ENCODE results near the gene STIMATE. TPM values are rescaled to one million over a fixed set of nuclear protein-coding genes. Genes with fewer than 3 reads are reported as not detected.

The STIMATE gene
- polyA plus RNA-seq, 10 donors, result 6.8 to 11.3 (median 8.2) TPM

- no peak for DNase-seq
Measured at GRCh38 chr3:52896151-52896550, 1.2 kb downstream of the STIMATE start.

DNA sequence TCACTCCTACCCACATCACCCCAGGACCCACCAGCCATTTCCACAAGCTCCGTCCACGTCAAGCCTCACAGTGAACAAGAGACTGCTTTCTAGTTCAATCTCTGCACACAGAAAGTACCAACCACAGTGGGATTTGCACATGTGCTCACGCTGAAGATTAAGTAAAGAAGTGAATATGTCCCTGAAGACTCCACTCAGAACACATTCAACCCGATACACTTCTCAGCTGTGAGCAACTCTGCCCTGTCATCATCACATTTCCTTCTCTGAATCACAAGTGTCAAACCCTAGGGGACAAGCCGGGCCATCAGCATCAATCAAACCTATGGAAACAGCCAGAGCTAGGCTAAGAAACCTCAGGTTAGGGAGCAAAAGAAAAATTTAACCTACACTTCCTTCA lies 1.9 kb downstream of the STIMATE start:
- DNase-seq, result no peak

DNA sequence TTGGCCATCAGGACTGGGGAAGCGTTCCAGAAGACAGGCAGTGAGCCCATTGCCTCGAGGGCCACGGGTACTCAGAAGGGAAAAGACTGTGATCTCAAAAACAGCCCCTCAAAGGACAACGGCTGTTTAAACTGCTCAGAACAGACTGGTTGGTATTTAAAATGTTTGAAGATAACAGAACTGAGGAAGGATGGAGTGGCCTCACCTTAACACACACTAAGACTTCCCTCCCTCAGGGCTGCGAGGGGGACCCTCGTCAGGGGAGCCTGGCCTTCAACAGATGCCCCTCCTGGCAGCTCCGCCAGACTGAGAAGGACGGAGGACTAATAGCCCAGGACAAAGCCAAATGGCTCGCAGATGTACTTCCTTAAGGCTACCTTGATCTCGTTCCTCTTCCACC lies 2.6 kb downstream of the STIMATE start:
- DNase-seq, result no peak

- DNase-seq, result no peak
Measured at GRCh38 chr3:52893723-52894122, 3.6 kb downstream of the STIMATE start.

- DNase-seq, result no peak
Measured at GRCh38 chr3:52892625-52893311, 4.6 kb downstream of the STIMATE start.

DNA sequence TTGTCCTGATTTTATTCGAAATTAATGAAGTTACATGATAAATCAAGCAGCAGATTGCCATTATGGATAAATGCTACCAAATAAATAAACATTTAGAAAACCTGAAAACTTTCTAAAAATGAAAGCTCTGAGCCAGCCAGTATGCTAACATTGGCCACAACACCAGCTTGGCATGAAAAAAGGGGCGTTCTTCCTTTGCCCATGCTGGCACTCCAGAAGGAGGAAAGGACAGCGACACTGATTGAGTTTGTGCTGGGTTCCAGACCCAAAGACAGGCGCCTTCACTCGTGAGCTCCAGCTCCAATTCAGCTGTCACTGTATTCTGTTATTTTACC lies 5.1 kb downstream of the STIMATE start:
- no peak for DNase-seq

DNA sequence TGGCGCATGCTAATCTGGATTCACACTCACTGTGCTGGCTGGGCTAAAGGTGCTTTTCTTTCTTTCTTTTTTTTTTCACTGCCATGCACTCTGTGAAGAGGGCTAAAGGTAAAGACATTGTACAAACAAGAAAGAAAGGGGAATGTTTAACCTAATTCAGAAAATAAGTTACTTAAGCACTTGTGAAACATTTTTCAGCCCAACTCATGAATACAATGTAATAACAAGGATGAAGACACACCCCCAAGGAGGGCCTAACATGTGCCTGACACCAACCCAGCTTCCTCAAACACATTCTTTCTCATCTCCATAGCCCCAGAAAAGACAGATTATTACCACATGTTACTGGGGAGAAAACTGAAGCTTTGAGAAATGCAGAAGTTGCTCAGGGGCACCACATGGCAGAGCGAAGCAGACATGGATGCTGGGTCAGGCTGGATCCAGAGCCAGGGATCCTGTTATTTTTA lies 5.7 kb downstream of the STIMATE start:
- DNase-seq, result peak; percentile 12 to 38 (median 14)

- no peak for DNase-seq
Measured at GRCh38 chr3:52891164-52891563, 6.2 kb downstream of the STIMATE start.

DNA sequence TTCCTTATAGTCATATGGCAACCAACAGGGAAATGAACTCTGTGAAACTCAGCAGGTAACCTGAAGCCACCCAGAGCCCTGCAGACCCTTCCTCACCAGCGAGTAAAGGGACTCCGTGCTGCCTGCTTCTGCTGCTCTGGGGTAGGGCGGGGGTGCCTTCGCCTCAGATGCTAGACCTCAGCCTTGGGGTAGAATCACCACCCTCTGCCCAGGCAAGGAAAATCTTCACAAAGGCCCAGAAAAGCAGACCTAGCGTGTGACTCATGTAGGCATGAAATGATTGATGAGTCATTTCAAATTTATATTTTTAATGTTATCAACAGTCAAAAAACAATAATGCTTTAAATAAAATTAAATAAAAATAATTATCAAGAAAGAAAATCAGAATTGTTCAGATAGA lies 6.6 kb downstream of the STIMATE start:
- no peak for DNase-seq

GRCh38 chr3:52889901-52890300 lies 7.4 kb downstream of the STIMATE start:
- no peak for DNase-seq

DNA sequence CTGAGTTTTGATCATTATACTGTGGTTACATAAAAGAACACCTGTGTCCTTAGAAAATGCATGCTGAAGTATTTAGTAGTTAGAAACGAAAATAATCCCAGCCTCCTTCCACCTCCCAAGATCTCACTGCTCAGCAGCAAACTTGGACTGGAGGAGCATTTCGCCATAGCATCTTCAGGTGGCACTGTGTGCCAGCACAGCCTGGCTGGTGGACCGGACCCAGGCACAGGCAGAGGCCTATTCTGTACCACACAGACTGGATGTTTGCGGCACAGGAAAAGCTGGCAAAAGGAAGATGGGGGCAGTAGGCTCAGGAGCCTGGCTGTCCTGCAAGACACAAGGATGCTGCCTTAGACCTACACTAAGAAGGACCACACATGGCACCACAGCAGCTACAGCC lies 10.2 kb downstream of the STIMATE start:
- DNase-seq, result no peak

DNA sequence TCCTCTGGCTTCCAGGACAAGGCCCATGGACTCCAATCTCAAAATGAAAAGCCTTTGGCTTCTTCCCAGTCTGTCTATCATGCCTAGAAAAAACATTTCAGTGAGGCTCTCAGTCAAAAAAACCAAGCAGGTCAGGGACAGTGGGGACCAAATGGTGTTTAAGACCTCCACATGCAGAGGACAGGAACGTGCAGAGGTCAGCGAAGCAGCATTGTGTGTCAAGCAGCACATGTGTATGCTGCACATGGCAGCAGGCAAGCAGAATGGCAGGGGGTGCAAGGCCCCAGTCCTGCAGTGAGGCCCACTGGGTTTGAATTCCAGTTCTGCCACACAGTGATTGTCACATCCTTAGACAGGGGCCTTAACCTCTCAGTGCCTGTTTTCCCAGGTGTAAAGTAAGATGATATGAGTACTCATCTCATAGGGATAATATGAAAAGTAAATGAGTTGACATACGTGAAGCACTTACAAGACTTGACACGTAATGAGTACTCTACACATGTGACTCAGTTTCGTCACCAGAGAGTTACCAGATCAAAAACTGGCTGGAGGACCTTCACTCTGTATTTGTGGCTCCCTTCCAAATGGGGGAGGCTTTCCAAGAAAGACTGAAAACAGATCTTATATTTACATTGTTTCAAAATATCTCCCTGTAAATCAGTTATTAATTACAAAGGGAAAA lies 11.2 kb downstream of the STIMATE start:
- no peak for DNase-seq

DNA sequence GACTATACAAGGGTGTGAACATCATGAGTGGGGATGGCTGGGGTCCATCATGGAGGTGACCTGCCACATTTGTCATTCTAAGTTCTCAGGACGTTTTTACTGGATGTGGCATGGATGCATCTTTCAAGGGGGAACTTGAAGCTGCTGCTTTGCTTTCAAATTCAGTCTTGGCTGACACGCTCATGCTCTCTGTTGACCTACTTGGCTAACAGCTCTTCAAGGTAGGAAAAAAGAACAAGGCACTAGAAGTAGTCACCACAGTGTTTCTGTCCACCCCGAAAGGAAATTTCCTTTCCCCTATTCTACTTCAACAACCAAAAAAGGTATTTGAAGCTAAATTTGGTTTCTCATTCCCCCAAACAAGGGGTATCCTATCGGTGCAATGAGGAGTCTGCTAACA lies 15.0 kb downstream of the STIMATE start:
- no peak for DNase-seq

- no peak for DNase-seq
Measured at GRCh38 chr3:52881871-52882270, 15.5 kb downstream of the STIMATE start.

GRCh38 chr3:52880474-52880873 lies 16.9 kb downstream of the STIMATE start:
- no peak for DNase-seq

GRCh38 chr3:52880047-52880446 lies 17.3 kb downstream of the STIMATE start:
- DNase-seq, result no peak

DNA sequence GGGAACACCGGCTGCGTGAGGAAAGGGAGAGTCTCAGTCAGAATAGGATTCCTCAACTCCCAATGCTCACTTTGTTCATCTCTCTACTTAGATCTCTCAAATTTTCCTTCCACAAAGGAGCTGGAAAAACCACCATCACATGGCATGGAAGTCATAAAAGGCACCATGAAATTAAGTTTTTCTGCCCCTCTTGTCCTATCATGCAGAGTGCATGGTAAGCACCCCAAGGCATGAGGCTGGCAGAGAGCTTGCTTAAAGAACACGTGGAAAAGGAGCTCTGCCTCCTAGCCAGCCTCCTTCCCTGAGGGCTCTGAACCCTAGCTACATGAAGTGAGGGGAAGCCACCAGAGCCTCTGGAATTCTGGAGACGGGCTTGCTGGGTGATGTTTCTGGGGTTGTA lies 17.8 kb downstream of the STIMATE start:
- no peak for DNase-seq

- DNase-seq, result no peak
Measured at GRCh38 chr3:52879090-52879489, 18.3 kb downstream of the STIMATE start.

DNA sequence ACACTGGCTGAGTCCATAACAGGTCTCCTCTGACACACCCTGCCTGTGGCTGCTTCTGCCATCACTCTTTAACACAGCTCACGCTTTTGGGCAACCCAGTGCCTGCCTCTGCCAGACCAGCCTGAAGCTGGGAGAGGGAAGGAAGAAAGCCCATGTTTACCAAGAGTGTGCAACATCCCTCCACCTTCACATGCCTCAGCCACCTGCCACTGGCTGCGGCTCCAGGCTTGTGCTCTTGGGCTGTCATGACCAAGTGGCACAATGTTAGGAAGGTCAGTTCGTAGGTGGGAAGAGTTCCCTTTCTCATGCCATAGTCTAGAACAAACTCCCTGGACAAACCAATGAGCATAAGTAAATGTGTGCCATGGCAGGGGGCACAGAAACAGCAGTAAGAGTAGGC lies 20.3 kb downstream of the STIMATE start:
- DNase-seq, result no peak

GRCh38 chr3:52874864-52875587 lies 22.3 kb downstream of the STIMATE start:
- no peak for DNase-seq

DNA sequence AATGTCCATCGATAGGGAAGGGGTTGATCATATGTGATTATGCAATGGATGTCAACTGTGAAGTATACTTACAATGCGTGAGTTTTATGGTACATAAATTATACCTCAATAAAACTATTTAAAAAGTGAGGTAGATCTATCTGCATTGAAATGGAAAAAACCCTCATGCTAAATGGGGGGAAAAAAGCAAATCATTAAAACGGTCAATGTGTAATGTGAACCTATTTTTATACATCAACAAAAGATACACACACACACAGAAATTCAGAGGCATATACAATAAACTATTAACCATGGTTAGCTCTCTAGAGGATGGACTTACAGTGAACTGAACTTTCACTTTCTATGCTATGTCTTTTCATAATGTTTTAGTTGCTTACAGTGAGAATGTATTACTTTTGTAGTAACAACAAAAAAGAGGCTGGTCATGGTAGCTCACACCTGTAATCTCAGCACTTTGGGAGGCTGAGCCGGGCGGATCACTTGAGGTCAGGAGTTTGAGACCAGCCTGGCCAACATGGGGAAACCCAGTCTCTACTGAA lies 23.1 kb downstream of the STIMATE start:
- DNase-seq, result no peak

DNA sequence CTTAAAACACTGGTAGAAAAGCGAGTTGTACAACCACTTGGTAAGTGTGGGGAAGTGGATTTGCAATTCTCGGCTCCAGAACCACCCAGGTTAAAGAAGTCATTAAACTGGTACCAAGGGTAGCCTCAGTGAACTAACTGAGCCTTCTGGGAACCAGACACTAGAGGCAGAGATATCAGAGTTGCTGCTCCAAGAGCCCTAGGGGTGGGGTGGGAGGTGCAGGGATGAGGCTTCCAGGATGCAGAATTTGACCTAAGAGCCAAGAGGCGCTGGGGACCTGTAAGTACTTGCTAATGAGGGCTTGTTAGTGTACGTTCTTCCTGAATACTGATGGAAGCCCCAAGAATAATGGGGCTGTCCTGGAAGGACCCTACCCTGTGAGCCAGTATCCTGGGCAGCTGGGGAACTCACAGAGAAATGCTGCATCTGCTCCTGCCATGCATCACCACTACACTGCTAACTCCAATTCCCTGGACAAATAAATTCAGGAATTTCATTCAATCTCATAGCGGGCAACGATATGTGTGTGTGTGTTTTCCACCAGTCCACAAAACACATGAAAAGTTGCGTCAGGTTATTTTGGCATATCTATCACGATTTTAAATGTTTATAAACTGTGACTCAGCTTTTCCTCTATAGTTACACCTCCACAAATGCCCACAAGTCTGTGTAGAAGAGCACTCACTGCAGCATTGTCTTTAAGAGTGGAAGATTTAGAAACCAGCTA lies 23.8 kb downstream of the STIMATE start:
- no peak for DNase-seq
